ENCODE results near the gene SNAP47.
A peak's percentile ranks its signal among the peaks of the same experiment; 100 is the strongest.

Gene SNAP47

GRCh38 chr1:227749225-227749624, 14.0 kb downstream of the SNAP47 start:
- DNase-seq, result no peak

DNA sequence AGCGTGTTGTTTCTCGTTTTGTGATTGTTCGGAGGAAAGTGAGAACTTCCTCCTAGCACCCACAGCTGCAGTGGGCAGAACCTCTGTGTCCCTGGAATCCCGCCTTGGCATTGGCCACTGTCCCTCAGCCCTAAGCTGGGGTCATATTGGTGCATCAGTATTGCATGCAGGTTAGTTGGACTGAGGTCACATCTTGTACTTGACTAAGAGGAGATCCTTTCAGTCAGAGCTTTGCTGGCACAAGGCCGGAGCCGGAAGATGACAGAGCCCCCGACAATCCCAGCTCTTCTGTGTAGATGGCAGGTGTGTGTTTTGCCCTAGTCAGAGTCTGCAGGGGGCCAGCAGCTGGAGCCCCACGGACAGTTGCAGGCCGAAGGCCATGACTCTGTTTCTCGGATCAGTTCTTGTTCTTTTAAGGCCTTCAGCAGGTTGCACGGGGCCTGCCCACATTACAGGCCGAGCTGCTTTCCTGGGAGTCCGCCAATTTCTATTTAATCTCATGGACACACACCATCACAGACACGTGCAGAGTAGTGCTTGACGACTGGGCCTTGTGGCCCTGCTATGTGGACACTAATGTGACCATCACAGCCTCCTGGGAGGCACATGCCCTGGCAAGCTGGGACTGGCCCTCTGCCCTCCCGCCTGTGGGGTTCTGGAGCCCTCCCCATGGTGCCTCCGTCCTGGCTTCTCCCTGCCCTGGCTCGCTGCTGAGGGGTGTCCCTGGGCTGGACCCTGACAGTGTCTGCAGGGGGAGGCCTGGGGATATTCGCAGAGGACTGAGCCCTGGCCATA, 14.9 kb downstream of the SNAP47 start:
- DNase-seq, result no peak

DNA sequence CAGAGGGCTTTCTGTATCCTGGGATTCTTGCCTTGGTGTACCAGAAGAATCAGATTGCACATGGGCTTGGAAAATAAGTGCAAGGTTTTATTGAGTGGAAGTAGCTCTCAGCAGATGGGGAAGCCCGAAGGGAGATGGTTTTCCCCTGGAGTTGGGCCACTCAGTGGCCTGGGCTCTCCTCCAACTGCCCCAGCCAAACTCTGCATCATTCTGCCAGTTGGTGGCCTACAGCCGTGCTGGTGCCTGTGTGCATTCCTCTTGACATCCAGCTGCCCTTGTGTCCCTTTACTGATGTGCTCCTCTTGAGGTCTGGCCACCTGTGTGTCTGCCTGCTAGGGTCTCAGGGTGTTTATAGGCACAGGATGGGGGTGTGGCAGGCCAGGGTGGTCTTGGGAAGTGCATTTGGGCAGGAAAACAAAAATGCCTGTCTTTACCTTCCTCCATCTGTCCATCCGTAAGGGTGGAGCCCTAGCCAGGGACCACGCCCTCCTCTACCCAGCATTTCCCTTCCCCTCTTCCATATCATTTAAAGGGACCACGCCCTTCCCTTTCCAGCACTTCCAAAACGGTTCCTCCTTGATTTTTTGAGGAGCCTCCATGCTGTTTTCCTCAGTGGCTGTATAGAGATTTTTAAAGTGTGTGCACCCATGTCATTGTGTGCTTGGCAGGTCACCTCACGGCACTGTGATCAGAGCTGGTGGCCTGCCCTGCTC, 18.9 kb downstream of the SNAP47 start:
- no peak for DNase-seq

DNA sequence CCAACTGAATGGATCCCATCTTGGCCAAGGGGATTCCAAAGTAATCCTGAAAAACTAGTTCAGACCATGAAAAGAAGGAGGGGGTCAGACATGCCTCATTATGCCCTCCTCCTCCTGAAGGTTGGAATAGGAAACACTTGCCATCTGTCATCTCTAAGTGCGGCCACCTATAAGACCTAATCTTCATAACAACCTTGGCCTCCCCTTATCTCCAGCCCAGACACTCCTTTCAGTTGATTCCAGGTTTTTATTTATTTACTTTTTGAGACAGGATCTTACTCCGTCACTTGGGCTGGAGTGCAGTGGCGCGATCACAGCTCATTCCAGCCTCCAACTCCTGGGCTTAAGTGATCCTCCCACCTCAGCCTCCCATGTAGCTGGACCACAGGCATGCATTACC, 19.7 kb downstream of the SNAP47 start:
- DNase-seq, result no peak

DNA sequence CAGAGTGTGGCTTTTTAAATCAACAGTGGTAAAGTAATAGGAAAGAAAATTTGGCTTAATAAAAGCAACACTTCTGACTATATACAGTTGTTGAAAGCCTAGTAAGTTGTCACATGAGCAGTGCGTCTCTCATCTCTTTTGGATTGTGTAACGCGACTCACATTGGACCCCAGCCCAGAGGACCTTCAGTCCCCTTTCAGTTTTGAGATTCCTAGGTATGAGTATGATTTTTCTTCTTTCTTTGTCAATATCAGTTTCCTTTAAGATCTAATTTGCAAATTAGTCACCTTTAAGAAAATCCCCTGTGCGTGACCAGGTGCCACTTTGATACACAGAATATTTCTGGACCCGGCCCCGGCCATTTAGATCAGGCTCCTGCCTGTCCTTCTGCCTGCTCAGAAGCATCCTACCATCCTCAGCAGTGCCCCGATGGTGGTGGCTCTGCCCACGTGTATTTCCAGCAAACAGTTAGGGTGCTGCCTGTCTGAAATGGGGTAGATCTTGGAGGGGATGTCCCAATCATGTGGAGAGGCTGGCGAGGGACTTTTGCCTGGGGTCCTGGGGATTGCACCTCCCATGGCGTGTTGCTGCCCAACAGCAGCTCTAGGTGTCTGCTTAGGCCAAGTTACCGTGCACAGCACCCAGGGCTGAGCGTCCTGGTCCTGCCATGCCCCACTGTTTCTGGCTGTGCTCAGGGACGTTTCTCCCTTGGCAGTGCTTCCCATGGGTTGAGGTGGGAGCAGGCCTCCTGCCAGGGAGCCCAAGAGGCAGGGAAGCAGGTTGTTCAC, 21.1 kb downstream of the SNAP47 start:
- DNase-seq, result no peak

GRCh38 chr1:227757781-227758180, 22.5 kb downstream of the SNAP47 start:
- no peak for DNase-seq

GRCh38 chr1:227758366-227758765, 23.1 kb downstream of the SNAP47 start:
- DNase-seq, result peak in 1 of 5 experiments; percentile 89

DNA sequence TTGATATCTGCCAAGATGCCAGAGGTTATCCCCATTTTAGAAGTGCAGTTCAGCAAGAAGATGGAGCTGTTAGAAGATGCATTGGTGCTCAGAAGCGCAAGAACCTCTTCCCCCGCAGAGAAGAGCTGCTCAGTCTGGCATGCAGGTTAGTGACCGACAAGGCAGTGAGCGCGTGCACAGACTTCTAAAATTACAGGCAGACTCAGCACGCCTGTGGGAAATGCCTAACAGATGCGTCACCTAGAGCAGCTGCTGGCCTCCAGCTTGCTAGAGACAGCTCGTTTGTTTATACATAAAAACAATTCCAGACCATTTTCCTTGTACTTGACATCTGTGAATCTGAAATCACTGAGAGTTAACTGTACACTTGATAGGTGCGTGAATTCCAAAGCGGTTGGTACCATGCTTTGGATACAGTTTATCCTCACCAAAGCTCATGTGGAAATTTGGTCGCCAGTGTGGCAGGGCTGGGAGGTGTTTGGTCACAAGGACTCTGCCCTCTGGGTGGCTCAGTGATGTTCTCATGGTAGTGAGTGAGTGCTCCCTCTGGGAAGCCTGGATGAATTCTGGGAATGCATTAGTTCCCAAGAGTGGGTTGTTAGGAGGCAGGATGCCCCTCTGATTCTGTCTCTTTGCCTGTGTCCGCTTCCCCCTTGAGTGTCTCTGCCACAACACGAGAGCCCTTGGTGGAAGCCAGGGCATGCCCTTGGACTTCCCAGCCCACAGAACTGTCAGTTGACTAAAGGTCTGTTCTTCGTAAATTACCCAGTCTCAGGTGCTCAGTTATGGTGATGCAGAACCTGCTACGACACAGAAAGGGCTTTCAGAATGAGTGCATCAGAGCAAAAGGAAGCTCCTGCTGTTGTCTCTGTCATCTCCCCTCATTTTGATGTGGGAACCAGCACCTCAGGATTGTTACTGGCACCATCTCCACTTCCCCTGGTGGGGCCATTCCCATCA, 24.4 kb downstream of the SNAP47 start:
- peak in 1 of 5 experiments; percentile 70 for DNase-seq

DNA sequence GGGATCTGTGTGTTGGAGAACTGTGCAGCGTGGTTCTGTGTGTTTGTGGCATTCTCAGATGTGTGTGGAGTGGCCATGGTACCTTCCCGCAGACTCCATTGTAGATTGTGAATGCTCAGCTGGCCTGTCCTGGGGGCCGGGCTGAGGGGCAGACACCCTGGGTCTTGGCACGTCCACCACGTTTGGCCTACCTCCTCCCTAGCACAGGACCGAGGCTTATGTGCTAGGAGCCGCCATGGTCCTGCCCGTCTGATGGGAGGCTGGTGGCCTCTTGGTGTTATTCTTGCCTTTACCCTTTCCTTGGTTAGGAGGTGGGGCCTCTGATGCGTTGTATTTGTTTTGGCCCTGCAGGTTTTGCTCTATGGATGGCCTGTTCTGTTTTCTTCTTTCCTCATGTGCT, 25.1 kb downstream of the SNAP47 start:
- DNase-seq, result no peak

DNA sequence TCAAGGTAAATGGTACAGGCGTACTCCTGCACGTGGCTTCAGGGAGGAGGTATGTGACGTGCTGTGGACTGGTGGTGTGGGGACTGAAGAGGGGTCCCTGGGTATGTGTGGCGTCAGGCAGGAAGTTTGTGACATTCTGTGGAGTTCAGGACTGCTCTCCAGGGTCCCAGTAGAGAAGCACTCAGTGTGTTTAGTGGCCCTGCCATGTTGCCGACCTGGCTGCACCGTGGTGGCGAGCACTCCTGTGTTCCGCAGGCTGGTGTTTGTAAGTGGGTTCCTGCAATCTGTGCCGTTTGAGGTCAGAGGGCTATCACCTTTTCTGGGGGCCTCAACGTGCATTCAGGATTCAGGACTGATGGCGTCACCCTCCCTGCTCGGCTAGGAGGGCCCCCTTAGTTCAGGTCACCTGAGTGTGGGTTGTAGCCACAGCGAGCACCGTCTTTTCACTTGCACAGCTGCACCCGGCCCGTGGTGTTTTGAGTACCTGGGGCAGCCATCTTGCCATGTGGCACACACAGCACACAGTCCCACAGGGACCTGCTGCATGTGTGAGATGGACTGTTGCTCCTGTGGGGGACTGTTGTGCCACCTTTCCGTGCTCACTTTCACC, 26.5 kb downstream of the SNAP47 start:
- DNase-seq, result no peak

DNA sequence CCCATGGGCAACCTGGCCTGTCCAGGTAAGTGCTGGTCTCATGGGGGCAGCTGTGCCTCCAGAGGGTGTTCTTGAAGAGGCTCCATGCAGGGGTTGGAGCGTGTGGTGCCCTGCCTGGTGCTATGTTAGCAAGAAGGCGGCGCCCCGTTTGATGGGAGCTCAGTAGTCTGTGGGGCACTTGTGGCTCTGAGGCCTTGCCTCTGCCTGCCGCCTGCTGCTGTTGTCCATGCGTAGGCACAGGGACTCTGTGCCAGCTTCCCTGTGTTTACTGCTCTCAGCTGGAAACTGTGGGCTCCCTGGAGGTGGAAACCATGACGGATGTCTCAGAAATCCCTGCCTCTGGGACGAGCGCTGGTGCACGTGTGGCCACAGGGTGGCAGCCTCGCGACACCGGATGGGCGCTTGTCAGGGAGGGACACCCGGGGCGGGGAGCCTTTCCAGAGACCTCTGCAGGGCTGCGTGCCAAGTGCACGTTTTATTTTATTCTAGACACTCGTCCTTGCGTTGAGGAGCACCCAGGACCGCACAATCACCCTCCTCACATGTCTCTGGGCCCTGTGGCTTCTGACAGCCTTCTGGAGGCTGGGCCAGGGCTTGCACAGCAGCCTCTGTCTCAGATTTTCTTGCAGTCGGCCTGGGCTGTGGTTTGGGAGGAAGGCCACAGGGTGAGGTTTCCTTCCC, 27.1 kb downstream of the SNAP47 start:
- DNase-seq, result peak; percentile 71 to 99 (median 81)

DNA sequence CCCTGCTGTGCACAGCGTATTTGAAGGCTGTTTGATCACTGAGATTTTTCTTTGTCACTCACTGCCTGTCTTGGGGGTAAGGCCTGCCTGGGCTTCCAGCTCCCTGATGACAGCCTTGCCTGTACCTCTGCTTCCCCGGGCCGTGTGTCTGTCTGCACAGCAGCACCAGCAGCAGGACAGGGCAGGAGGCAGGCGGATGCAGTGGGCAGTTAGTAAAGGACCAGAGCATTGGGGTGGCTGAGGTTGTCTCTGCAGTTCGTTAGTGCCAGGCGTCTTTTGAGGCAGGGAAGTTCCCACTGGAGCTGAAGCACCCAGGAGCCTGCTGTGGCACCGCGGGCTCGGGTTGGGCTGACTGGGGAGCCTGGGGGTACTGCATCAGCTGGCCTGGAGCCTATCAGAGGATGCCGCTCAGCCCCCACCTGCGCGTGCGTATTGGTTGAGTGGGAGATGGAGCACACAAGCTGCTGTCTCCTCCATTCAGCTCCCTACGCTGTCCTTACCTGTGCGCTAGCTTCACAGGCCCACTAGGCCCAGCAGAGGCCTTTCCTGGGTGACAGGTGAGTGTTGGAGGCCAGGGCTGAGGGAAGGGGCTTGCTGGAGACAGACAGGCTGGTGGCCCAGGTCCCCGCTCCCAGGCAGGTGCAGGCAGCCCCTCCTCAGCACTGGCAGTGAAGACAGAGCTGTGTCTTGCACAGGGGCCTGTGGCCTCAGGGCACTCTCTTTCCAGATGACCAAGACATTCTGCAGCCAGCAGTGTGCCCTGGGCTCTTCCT, 28.2 kb downstream of the SNAP47 start:
- peak in 1 of 5 experiments; percentile 39 for DNase-seq

GRCh38 chr1:227764019-227764391, 28.8 kb downstream of the SNAP47 start:
- no peak for DNase-seq

GRCh38 chr1:227765261-227766014, 30.2 kb downstream of the SNAP47 start:
- DNase-seq, result peak in 1 of 5 experiments; percentile 77

- DNase-seq, result peak; percentile 36 to 100 (median 62)
Observed at GRCh38 chr1:227766015-227766634, 30.9 kb downstream of the SNAP47 start.

DNA sequence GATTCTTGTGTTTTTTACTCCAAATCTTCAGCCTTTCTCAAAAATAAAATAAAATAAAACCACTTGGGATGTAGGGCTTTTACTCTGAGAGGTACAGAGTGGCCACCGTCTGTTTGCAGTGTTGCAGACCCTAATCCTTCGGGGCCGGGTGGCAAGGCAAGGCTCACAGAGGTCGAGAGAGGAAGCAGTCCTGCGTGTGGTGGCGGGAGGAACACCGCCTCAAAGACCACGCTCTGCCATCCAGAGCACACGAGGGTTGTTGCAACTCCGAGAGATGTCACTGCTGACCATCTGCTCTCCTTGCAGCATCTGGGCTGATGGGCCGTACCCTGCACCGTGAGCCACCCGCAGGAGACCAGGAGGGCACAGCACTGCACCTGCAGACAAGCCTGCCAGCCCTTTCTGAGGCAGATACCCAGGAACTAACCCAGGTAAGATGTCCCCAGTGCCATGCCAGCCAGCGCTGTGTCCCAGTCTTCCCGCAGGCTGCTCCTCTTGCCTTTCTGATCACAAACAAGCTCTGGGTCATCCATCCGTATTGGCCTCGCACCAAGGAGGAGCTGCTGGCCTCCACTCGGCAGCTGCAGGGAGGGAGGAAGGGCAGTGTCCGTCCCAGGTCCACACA, 31.5 kb downstream of the SNAP47 start:
- no peak for DNase-seq

DNA sequence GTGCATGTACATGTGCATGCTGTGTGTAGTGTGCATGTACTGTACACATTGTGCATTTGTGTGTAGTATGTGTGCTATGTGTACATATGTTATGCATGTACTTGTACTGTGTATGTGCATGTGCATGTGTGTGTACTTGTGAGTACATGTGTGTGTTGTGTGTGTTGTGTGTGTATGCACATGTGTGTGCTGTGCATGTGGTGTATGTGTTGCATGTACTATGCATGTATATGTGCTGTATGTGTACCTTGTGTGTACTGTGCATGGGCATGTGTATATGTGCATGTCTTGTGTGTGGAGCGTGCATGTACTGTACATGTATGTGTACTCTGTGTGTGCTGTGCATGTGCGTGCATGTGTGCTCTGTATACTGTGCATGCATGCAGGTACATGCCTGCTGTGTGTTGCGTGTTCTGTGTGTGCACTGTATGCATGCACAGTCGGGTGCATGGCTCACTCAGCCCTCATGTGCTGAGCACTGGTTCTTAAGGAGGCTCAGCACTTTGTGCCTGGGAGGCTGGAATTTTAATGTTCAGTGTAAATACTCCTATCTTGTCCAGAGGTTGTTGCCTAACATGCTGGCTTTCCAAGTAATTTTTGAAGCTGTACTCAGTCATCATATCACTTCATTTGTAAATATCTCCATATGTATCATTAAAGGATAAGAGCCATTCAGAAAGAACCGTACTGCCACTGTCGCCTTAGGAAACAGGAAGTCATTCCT, 32.3 kb downstream of the SNAP47 start:
- DNase-seq, result no peak

GRCh38 chr1:227768125-227768439, 32.8 kb downstream of the SNAP47 start:
- no peak for DNase-seq
